ENCODE results near the gene LTN1.

DNA sequence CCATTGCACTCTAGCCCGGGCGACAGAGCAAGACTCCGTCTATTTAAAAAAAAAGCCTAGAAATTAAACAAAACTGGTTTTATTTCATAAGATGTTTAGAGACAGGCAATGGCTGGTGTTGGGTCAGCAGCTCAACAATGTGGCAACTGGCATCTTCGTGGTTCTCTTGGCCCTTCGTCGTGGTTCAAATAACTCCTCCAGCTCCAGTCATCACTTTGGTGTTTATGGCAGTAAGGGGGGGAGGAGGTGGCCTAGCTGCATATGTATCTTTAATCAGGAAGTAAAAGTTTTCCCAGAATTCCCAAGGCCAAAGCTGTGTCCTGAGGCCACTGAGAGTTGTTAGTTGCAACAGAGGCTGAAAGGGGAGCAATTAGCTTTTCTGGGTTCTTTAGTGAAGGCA lies 13.0 kb upstream of the LTN1 start:
- TF ChIP-seq, protein P1, sequence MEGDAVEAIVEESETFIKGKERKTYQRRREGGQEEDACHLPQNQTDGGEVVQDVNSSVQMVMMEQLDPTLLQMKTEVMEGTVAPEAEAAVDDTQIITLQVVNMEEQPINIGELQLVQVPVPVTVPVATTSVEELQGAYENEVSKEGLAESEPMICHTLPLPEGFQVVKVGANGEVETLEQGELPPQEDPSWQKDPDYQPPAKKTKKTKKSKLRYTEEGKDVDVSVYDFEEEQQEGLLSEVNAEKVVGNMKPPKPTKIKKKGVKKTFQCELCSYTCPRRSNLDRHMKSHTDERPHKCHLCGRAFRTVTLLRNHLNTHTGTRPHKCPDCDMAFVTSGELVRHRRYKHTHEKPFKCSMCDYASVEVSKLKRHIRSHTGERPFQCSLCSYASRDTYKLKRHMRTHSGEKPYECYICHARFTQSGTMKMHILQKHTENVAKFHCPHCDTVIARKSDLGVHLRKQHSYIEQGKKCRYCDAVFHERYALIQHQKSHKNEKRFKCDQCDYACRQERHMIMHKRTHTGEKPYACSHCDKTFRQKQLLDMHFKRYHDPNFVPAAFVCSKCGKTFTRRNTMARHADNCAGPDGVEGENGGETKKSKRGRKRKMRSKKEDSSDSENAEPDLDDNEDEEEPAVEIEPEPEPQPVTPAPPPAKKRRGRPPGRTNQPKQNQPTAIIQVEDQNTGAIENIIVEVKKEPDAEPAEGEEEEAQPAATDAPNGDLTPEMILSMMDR (IDR thresholded peaks at IDR 0.05; ENCODE audit: low read depth, low read length), result no peak
- no peak for TF ChIP-seq MYC (IDR thresholded peaks at IDR 0.05; ENCODE audit: low read depth, low read length)
